ENCODE data around the gene SATB1. TPM values are rescaled to one million over a fixed set of nuclear protein-coding genes. Genes with fewer than 3 reads are reported as not detected.

SATB1 gene
- total RNA-seq, 2 experiments from 2014 or later: 164 to 233 TPM

GRCh38 chr3:18442756-18443664 is 17.9 kb upstream of the SATB1 start:
- ATAC-seq: no peak
- H3K9me3 Mint-ChIP-seq (ENCODE audit: low read depth): no peaks in the 10 kb centered on the region
- H3K36me3 Mint-ChIP-seq: peaks cover 62% of the 10 kb centered on the region
- DNase-seq: peak; percentile 58
- H3K4me1 Mint-ChIP-seq: peaks cover 50% of the 10 kb centered on the region
- no peaks in the 10 kb centered on the region for H3K27me3 Mint-ChIP-seq
- H3K4me3 Mint-ChIP-seq: peak overlapping the region; percentile 99
- H3K27ac Mint-ChIP-seq: peak overlapping the region; percentile 98
- CTCF ChIA-PET: interaction anchor here (1.0 to 3.1 kb wide), 4 partner anchors 12 to 272 kb away, joined by 4 to 17 read pairs (median 6); no protein-coding TSS in a partner anchor

DNA sequence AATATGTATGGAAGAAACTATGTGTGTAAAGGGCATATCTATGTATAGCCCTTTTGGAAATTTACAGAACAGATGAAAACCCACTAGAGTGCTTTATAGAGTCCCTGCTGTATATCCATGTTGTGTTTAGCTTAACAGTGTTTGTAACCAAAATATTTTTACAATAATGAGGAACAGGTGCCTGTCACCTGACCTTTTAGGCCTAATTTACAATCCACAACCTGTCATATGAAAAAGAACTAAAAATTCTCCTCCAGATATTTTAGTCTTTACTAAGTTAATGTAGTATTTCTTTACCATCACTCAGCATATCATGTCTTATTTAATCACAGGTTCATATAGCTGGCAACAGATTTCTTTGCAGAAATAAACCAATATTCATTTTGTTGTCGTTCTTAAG is 16.4 kb upstream of the SATB1 start:
- peaks cover 56% of the 10 kb centered on the region for H3K36me3 Mint-ChIP-seq
- ATAC-seq: no peak
- H3K27ac Mint-ChIP-seq: peak overlapping the region; percentile 86
- H3K9me3 Mint-ChIP-seq (ENCODE audit: low read depth): no peaks in the 10 kb centered on the region
- H3K4me3 Mint-ChIP-seq: peak overlapping the region; percentile 99
- CTCF ChIA-PET: interaction anchor here (0.5 to 3.1 kb wide), 6 partner anchors 11 to 275 kb away, joined by 3 to 17 read pairs (median 4); no protein-coding TSS in a partner anchor
- DNase-seq: no peak
- peaks cover 42% of the 10 kb centered on the region for H3K4me1 Mint-ChIP-seq
- no peaks in the 10 kb centered on the region for H3K27me3 Mint-ChIP-seq

- Mint-ChIP-seq H3K4me3 (peak overlapping the region; percentile 99), H3K27me3 (no peaks in the 10 kb centered on the region), H3K36me3 (peaks cover 58% of the 10 kb centered on the region), H3K27ac (peak overlapping the region; percentile 86), H3K9me3 (ENCODE audit: low read depth) (no peaks in the 10 kb centered on the region), H3K4me1 (peaks cover 46% of the 10 kb centered on the region)
- DNase-seq (no peak), ATAC-seq (no peak)
- CTCF ChIA-PET: interaction anchor here (3.1 kb wide), 1 partner anchor 10 kb away, joined by 17 read pairs; no protein-coding TSS in a partner anchor
These were observed 15.1 kb upstream of the SATB1 start for GRCh38 chr3:18440066-18440722.

DNA sequence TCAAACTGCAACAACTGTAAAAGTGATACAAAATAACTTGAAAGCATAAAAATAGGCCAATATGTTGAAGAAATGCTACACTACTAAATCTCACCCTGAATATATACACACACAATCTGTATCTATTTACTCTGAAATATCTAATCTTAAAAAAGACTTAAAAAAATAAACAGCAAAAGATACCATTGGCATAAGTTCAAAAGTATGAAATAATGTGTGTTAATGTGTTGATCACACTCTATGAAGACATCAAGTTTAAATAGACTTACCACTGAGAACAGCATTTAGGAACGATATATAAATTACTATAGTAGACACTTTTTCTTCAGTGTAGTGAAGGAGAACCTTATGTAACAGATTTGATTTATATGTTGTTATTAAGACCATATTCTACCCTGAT is 14.1 kb upstream of the SATB1 start:
- peaks cover 53% of the 10 kb centered on the region for H3K4me1 Mint-ChIP-seq
- H3K4me3 Mint-ChIP-seq: peak overlapping the region; percentile 99
- H3K27me3 Mint-ChIP-seq: no peaks in the 10 kb centered on the region
- no peak for DNase-seq
- CTCF ChIA-PET: interaction anchor here (1.1 kb wide), 1 partner anchor 319 kb away, joined by 4 read pairs; no protein-coding TSS in a partner anchor
- ATAC-seq: no peak
- H3K27ac Mint-ChIP-seq: peak overlapping the region; percentile 86
- H3K9me3 Mint-ChIP-seq (ENCODE audit: low read depth): no peaks in the 10 kb centered on the region
- H3K36me3 Mint-ChIP-seq: peaks cover 65% of the 10 kb centered on the region

DNA sequence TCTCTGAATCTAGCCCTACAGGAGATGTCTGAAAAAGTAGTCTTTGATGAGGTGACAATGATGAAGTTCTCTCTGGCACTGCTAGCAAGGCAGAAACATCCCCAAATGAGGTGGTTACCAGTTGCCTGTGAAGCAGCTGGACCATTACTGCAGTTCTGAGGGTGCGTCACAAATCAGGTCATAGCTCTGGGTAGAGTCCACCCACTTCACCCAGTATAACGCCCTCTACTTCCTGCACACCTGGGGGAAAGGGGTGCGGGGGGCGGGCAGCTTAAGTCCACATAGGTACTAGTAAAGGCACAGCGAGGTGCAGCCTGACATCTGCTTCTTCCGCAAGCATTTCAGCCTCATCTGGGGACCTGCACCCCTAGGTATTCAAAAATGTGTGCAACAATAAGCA is 13.4 kb upstream of the SATB1 start:
- peak overlapping the region; percentile 99 for H3K4me3 Mint-ChIP-seq
- no peaks in the 10 kb centered on the region for H3K27me3 Mint-ChIP-seq
- CTCF ChIA-PET: interaction anchor here (0.8 to 1.1 kb wide), 3 partner anchors 11 to 319 kb away, joined by 4 to 5 read pairs (median 4); no protein-coding TSS in a partner anchor
- H3K36me3 Mint-ChIP-seq: peaks cover 62% of the 10 kb centered on the region
- DNase-seq: peak; percentile 78
- H3K9me3 Mint-ChIP-seq (ENCODE audit: low read depth): no peaks in the 10 kb centered on the region
- peak overlapping the region; percentile 86 for H3K27ac Mint-ChIP-seq
- ATAC-seq: peak; percentile 71
- H3K4me1 Mint-ChIP-seq: peaks cover 55% of the 10 kb centered on the region

DNA sequence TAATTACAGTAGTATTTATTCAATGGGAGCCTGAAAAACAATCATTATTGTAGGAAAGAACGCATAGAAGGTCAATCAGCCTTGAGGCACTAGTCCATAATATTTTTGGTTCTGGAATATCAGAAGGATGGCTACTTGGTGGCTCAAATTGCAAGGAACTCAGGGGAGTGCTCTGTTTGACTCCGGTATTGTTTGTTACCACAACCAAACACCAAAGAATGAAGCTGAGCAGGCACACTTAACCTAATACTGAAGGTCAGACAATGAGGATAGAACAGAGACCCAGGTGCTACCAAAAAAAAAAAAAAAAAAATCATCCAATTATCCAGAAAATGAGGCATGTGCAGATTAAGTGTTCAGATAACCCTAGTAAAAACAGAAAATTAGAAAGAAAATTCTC is 11.1 kb upstream of the SATB1 start:
- Mint-ChIP-seq H3K4me1 (peaks cover 67% of the 10 kb centered on the region), H3K4me3 (peak overlapping the region; percentile 71), H3K36me3 (peaks cover 60% of the 10 kb centered on the region), H3K9me3 (ENCODE audit: low read depth) (no peaks in the 10 kb centered on the region), H3K27me3 (no peaks in the 10 kb centered on the region), H3K27ac (peak overlapping the region; percentile 81)
- no peak for DNase-seq
- ATAC-seq: no peak
- CTCF ChIA-PET: interaction anchor here (0.8 to 1.3 kb wide), 3 partner anchors 9 to 12 kb away, joined by 3 to 4 read pairs (median 3); partner anchors contain the start of gene SATB1

DNA sequence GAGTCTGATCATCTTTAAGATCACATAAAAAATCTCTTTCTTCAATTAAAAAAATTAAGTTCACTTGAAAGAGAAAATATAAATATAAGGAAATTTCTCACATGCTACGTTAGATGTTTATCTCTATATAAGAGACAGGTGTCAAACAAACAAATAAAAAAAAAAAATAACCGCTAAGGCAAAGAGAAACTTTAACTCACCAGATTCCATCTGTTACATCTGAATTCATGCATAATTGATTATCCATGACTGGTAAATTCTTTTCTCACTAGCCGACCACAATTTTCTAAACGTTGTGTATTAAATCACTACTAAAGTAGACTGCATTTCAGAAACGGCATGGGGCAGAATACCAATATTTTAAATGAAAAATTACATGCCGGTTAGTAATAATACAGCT is 9.6 kb upstream of the SATB1 start:
- peaks cover 57% of the 10 kb centered on the region for H3K36me3 Mint-ChIP-seq
- ATAC-seq (no peak), DNase-seq (no peak)
- peak overlapping the region; percentile 65 for H3K4me3 Mint-ChIP-seq
- no peaks in the 10 kb centered on the region for H3K27me3 Mint-ChIP-seq
- H3K9me3 Mint-ChIP-seq (ENCODE audit: low read depth): no peaks in the 10 kb centered on the region
- H3K27ac Mint-ChIP-seq: peak overlapping the region; percentile 67
- CTCF ChIA-PET: no interaction called here
- H3K4me1 Mint-ChIP-seq: peaks cover 70% of the 10 kb centered on the region

DNA sequence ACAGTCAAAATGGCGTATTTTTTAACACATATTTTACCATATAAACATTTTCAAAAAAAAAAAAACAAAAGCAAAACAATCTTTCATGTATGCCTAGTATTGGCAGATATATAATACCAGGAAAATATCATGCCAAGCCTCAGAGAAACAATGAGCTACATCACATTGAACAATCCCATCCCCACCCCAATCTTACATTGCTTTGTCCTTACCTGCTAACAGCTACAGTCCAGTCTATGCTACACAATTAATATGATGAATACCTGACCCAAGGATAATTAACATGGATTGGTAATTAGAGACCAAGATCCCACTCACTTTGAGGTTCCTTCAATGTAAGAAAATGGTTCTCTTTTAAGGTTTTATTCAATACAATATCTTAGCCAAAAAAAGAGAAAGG is 7.6 kb upstream of the SATB1 start:
- no peaks in the 10 kb centered on the region for H3K9me3 Mint-ChIP-seq (ENCODE audit: low read depth)
- no peaks in the 10 kb centered on the region for H3K27me3 Mint-ChIP-seq
- no peak for DNase-seq
- H3K27ac Mint-ChIP-seq: peak overlapping the region; percentile 73
- CTCF ChIA-PET: interaction anchor here (0.8 kb wide), 1 partner anchor 9 kb away, joined by 4 read pairs; no protein-coding TSS in a partner anchor
- H3K4me1 Mint-ChIP-seq: peaks cover 72% of the 10 kb centered on the region
- peak overlapping the region; percentile 32 for H3K4me3 Mint-ChIP-seq
- no peak for ATAC-seq
- peaks cover 50% of the 10 kb centered on the region for H3K36me3 Mint-ChIP-seq

DNA sequence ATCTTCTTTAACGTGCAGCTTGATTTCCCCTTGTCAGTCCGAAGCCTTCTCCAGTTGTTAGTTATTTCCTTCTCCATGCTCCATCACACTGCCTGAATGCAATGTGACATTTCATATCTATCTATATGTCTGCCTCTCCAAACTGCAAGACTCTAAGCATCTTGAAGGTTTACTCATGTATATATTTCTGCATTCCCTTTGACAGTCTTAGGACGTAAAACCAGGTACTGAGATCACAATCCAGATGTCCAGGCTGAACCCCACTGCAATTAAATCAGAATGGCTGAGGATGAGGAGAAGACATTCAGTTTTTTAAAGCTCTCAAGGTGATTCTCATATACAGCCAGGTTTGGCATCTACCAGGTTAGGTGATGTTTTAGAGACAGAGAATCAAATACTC is 6.1 kb upstream of the SATB1 start:
- H3K4me1 Mint-ChIP-seq: peaks cover 76% of the 10 kb centered on the region
- peak; percentile 9 for ATAC-seq
- H3K27me3 Mint-ChIP-seq: no peaks in the 10 kb centered on the region
- DNase-seq: no peak
- peak overlapping the region; percentile 73 for H3K27ac Mint-ChIP-seq
- CTCF ChIA-PET: interaction anchor here (1.1 to 3.1 kb wide), 4 partner anchors 10 to 206 kb away, joined by 3 to 17 read pairs (median 4); no protein-coding TSS in a partner anchor
- peaks cover 53% of the 10 kb centered on the region for H3K36me3 Mint-ChIP-seq
- no peaks in the 10 kb centered on the region for H3K9me3 Mint-ChIP-seq (ENCODE audit: low read depth)
- H3K4me3 Mint-ChIP-seq: peak overlapping the region; percentile 67

DNA sequence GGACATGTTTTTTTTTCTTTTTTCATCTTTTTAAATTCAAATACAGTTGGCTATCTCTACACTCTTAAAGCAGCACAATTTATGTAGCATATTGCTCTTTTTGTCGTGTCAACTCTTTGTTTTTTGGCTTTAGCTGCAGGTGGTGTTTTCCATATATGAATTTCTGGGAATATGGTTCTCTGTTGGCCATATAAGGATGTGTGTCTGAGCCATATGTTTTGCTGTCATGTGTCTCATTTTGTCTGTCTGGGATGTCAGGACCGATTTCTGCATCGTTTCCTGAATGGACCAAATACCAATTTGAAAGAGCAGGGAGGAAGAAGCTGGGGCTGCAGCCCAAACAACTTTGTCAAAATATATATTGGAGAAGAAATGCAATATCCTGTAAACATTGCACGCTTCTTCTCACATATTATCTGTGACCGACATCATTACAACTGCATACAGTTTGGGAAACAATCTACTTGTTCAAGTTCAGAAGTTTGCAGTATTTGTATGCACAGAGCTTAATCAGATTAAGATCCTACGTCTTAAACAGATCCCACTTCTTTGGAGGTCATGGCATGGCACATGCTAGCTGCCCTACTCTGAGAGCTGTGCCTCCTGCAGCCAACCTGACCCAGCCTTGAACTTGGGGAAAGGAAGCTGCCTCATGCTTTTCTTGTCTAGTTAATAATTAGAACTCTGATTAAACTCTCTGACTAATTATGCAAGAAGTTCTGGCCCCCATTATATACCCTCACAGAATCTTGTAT is 4.0 kb upstream of the SATB1 start:
- Mint-ChIP-seq H3K4me1 (peaks cover 65% of the 10 kb centered on the region), H3K36me3 (peaks cover 48% of the 10 kb centered on the region), H3K27ac (peak overlapping the region; percentile 68), H3K9me3 (ENCODE audit: low read depth) (no peaks in the 10 kb centered on the region), H3K27me3 (no peaks in the 10 kb centered on the region), H3K4me3 (peak overlapping the region; percentile 25)
- CTCF ChIA-PET: interaction anchor here (1.1 to 3.1 kb wide), 2 partner anchors 12 to 329 kb away, joined by 3 to 17 read pairs; no protein-coding TSS in a partner anchor
- no peak for DNase-seq
- no peak for ATAC-seq

DNA sequence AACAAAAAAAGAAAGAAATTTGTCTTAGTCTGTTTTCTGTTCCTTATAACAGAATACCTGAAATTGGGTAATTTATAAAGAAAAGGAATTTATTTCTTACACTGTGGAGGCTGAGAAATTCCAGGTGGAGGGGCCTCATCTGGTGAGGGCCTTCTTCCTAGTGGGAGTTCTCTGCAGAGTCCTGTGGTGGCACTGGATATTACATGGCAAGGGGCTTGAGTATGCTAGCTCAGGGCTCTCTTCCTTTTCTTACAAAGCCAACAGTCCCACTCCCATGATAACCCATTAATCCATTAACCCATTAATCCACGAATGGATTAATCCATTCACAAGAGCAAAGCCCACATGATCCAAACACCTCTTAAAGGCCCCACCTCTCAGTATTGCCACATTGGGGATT is 2.9 kb upstream of the SATB1 start:
- no peaks in the 10 kb centered on the region for H3K9me3 Mint-ChIP-seq (ENCODE audit: low read depth)
- peaks cover 57% of the 10 kb centered on the region for H3K36me3 Mint-ChIP-seq

GRCh38 chr3:18426597-18427193 is 1.6 kb upstream of the SATB1 start:
- CTCF ChIA-PET: interaction anchor here (1.1 to 1.3 kb wide), 4 partner anchors 10 to 18 kb away, joined by 3 to 4 read pairs (median 4); no protein-coding TSS in a partner anchor
- no peaks in the 10 kb centered on the region for H3K9me3 Mint-ChIP-seq (ENCODE audit: low read depth)
- H3K4me3 Mint-ChIP-seq: peak overlapping the region; percentile 96
- H3K27ac Mint-ChIP-seq: peak overlapping the region; percentile 87
- H3K4me1 Mint-ChIP-seq: peaks cover 67% of the 10 kb centered on the region
- H3K36me3 Mint-ChIP-seq: peaks cover 49% of the 10 kb centered on the region
- DNase-seq: no peak
- no peak for ATAC-seq
- no peaks in the 10 kb centered on the region for H3K27me3 Mint-ChIP-seq

More for the DNA sequence above, 2.9 kb upstream of the SATB1 start:
- no peak for ATAC-seq
- peaks cover 68% of the 10 kb centered on the region for H3K4me1 Mint-ChIP-seq
- H3K27ac Mint-ChIP-seq: peak overlapping the region; percentile 61
- DNase-seq: no peak
- CTCF ChIA-PET: no interaction called here
- H3K4me3 Mint-ChIP-seq: peak overlapping the region; percentile 37
- no peaks in the 10 kb centered on the region for H3K27me3 Mint-ChIP-seq
